GM18507 (cell line): ENCODE measurements around the gene PCSK2.

ENCODE experiments used
- DNase-seq: peaks from one replicate; pipeline ENCODE4 v3.0.0; 2011; ENCODE audit warnings: low read depth; ENCODE audit not compliant: insufficient read length; ENCODE audit errors: extremely low spot score
- FAIRE-seq: peaks from 2 replicates; lab custom pipeline; 2011; peaks lifted over from hg19 to GRCh38; lab: Jason Lieb, UNC

PCSK2 gene

DNA sequence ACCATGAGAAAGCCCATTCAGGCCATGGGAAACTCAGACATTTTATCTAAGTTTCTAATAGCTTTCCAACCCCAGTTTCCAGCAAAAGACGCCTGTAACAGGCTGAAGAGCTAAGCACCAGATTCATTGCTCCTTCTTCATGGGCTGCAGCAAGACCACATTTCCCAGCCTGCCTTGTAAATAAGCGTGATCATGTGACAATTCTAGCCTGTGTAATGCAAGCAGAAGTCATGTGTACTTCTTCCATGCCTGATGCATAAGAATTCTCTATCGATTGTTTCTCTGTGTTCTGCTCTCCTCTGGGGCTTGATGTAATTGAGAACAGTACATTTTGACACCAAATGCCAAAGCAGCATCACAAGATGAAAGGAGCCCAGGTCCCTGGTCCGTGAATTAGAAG lies 6.8 kb downstream of the PCSK2 start:
- FAIRE-seq: no peak
- DNase-seq: no peak

DNA sequence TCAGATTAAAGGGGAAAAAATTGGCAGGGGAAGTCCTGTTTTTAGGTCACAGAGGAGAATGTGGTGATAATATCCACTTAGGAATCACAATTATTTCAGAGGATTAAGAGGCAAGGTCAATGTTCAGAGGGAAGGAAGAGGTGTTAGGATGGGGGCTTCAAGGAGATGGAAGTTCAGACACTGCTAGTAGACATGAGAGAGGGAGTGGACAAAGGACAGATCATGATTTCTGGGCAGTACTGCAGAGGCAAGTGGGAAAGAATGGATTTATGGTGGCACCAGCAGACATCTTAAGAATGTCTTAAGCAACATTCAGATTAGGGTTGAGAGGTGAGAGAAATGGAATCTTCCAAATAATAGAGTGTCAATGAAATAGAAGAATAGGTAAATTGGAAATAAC lies 9.9 kb downstream of the PCSK2 start:
- DNase-seq (no peak), FAIRE-seq (no peak)

DNA sequence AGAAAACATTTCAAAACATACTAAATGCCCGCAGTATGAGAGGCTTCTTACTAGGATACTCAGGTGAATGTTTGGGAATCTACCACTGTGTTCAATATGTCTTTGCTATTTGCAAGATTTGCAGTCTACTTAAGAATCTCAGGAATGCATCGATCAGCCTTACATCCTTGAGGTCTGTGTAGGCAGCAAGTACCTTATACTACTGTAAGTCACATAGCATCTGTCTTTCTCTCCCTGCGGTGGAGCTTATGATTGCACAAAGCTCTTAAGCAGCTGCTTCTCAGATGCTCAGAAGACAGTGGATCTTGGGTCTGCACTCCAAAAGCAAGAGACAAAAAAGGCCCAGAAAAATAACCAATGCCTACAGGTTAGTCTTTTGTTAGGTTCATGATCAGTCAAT lies 21.4 kb downstream of the PCSK2 start:
- FAIRE-seq (no peak), DNase-seq (no peak)

DNA sequence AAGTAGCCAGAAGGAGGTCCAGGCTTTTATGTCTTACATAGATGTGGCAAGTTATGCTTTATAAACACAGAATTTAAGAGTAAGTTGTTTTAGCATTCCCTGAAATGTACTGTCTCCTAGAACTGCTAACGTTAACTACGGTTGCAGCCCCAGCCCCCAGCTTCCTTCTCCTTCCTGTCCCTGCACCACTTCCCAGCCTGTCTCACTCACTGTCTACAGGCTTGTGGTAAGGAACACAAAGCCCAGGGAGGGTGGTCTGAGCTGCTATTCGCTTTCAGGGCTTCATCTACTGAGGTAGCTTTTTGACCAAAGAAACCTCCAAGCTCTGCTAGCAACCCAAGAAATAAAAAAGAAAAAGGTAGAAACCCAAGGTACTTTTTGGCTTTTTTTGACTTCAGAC lies 35.9 kb downstream of the PCSK2 start:
- FAIRE-seq: no peak
- DNase-seq: no peak

DNA sequence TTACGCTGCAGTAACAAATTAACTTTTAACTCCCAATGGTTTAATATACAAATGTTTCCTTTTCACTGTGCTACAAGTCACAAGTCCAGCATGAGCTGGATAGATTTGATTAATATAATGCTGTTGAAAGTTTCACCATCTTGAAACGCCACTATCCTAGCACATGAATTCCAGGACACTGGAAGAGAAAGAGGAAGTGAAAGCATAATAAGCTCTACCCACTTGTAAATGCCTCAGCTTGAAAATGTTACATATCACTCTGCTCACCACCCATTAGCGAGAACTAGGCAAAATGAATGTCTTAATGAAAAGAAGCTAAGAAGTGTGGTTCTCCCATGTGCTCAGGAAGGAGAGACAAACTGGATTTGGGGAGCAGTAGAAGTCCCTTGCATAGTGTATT lies 46.9 kb downstream of the PCSK2 start:
- DNase-seq: no peak
- FAIRE-seq: no peak

DNA sequence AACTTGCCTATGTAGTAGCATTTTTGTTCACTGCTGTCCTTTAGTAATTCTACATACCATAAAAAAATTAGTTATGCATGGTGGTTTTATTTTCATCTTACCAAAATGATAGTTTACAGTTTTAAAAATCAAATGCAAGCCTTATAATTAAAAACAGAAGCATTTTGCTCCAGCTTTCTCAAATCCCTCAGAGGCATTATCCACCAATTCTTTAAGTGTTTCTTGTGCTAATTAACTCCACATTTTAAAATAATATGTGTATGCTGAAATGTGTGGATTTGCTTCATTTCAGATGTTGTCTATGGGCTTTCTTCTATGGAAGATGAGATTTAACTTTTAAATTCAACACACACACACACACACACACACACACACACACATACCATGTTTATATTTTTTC lies 49.3 kb downstream of the PCSK2 start:
- no peak for DNase-seq
- no peak for FAIRE-seq

DNA sequence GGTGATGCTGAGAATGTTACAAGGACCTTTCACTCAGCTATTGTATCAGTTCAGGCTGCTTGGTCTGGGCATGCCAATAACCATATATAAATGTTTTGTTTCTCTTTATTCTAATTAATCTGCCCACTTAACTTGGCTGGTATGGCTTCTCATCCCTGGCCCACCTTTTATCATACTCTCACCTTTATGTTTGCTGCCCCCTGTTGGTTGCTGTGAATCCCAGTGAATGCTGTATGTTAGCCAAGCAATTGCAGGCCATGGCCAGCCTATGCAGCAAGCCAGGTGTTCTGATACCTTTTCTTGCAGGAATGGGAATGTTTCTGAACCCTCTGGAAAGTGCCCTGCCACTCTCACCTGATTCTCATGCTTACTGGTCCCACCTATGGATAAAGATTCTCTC lies 54.6 kb downstream of the PCSK2 start:
- no peak for DNase-seq
- no peak for FAIRE-seq

DNA sequence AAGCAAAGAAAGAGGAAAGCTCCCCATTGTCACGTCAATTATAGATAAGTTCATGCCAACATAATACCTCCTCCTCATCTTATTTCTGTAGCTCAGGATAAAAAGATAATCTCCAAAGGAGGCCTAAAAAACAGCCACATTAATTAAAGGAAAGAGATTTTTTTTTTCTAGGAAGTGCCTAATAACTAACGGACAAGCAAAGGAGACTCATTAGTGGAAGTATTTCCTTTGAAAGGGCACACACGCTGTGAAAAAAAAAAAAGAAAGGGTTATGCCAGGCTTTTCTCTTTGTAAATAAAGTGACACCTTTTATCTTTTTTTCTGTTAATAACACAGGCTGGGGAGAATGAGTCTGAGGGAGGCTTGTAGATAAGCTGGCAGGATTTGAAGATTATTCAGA lies 55.7 kb downstream of the PCSK2 start:
- FAIRE-seq (no peak), DNase-seq (no peak)

DNA sequence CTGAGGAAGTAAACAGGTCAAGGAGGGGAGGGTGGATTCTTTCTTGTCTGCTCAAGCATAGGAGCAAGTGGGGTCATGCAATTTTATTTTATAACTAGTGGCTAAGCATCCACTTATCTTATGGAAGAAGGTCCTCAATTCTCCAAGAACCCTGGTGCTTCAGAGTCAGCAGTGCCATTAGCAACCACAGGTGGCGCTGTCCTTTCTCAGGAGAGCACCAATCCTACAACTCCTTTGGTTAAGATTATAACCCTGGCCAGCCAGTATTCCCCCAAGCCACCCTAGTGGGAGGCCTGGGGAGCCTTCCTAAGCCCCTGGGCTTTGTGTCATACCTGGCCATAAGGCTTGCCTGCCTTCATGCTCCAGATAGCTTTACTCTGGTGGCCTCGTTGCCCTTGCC lies 60.7 kb downstream of the PCSK2 start:
- DNase-seq: no peak
- no peak for FAIRE-seq

DNA sequence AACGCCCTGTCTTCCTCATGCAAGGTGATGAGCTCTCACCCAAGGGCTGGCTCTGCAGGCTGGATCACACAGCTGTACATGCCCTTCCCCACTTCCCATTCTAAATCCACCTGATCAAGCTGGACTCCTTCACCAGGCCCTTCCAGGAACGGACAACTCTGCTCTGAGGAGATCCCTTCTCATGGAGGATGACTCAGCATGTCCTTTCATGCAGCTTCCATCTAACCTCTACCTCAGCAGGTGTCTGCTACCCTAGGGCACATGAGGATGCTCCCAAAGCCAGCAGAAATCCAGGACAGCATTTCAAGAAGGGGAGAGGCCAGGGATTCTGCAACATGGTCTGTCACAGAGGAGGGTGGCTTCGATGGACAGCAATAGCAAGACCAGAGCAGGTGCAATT lies 61.2 kb downstream of the PCSK2 start:
- no peak for FAIRE-seq

DNA sequence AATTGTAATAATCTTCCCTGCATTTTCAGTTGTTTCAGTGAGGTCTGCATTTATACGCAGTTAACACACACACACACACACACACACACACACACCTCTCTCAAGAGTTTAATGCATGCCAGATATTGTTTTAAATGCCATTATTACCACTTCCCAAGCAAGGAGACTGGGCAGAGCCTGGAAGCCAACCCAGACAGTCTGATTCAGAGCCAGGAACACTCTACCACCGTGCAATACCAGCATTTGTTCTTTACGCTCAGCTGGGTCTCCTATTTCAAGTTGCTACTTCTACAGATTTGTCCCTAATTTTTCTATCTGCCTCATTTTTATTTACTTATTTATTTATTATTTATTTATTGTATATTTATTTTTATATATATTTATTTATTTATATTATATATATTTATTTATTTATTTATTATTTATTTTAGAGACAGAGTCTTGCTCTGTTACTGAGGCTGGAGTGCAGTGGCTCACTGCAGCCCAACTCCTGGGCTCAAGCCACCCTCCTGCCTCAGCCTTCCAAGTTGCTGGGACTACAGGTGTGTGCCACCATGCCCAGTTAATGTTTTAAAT lies 68.4 kb downstream of the PCSK2 start:
- FAIRE-seq (no peak), DNase-seq (no peak)

More for the DNA sequence above, 61.2 kb downstream of the PCSK2 start:
- DNase-seq: no peak

DNA sequence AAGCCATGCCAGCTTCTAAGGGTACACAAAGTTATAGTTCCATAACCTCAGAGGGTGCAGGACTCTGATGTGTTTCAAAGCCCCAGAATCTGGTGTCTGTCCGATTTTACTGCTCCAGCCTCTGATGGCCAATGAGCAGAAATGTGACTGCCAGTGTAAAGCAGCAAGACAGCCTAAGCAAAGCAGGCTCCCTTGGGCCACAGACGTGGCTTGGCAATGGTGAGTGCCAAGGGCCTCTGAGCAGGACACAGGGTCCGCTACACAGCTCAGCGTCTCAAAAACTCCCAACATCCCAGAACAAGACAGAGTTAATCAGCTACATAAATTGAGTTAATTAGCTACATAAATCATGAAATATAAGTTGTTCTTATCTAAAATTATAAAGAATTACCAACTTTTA lies 69.2 kb downstream of the PCSK2 start:
- FAIRE-seq: no peak
- no peak for DNase-seq

DNA sequence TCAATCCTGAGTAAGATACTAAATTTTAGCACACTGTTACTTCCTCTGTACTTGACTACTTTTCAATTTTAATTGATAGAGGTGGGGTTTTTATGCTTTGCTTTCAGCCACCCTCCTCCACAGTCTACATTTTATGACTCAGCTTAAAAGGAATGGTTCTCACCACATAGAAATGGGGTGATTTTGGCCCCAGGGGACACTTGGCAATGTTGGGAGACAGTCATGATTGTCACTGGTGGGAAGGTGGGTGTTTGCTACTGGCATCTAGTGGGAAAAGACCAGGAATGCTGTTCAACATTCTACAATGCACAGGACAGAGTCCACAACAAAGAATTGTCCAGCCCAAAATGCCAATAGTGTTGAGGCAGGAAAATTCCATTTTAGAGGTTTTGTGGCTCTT lies 71.3 kb downstream of the PCSK2 start:
- DNase-seq: no peak
- no peak for FAIRE-seq

DNA sequence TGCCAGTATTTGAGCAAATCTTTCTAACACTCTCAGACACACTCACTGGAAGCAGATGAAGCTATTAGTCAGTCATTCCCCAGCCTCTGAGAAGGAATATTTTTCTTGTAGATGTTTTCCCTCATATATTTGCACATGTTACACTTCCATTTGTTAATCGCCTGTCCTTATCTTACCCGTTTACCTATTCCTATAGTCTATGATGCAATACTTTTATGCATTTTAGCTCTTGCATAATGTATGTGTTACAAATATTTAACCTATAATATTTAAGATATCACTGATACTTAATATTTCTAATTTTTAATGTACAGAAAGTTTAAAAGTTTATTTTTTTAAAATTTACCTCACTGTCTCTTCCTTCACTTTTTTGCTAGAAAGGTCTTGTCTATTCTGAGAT lies 71.9 kb downstream of the PCSK2 start:
- DNase-seq: no peak
- FAIRE-seq: no peak

DNA sequence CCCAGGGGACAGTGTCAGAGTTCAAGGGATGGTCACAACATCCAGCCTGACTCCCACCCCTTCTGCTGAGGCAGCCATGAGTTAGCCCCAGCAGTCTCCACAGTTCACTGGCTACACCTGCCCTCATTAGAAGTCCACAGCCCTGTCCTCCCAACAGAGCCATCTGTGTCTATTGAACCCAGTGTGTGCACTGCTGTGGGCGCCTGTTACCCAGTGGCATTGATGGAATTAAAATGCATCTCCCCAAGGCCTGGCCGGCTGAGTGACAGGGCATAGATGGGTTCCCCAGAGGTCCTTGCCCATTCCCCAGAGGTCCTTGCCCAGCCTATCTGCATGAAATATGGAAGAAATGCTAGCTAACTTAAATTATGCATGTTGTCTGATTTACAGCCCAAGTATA lies 73.3 kb downstream of the PCSK2 start:
- FAIRE-seq: no peak
- DNase-seq: no peak

DNA sequence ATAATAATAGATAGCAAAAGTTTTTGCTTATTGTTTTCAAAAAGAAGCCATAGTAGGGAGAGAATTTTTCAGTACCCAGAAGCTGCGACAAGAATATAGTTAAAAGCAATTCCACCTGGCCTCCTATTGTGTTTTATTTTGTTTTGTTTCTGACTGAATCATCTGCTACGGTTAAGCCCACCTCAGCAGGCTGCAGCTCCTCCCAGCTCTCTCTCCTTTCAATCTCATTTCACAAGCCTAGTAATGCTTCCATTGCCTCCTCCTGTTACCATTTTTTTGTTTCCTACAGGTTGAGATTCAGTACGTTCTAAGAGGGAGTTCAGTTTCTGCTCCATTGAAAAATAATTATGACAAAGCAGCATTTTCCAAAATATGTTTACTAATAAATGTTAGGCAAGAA lies 77.9 kb downstream of the PCSK2 start:
- DNase-seq: no peak

DNA sequence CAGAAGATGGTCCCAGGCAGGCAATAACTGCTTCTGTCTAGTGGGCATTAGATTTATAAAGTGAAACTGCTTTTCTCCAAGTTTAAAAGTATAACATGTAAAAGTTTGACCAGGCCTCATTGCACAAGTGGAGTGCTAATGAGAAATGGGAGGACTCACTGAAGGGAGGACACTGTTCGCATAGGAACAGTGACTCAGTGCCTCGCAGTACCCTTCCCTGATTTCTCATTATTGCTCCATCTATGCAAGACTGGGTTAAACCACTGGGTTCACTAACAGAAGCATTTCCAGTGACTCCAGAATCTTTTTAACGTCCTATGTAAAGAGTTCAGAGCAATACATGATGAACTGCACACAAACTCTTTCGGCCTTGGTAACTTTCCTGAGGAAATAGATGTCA lies 79.6 kb downstream of the PCSK2 start:
- no peak for DNase-seq
- no peak for FAIRE-seq

More for the DNA sequence above, 77.9 kb downstream of the PCSK2 start:
- FAIRE-seq: no peak

DNA sequence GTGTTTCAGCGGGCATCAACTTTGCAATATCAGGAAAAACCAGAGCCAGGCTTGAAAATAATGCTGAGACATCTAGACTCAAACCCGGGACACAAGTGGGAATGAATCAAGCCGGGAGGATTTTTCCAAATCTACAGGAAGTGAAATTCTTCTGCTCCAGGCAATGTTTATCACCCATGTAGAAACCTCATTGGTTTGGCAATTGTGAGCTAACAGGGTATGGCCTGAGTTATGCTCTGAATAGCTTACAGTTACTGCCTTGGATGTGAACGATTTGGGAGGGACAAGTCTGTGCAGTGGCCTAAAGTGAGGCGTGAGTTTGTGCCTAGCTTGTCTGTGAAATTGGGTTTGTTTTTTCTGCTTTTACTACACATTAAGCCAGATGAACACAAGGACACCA lies 87.4 kb downstream of the PCSK2 start:
- FAIRE-seq: no peak
- no peak for DNase-seq

DNA sequence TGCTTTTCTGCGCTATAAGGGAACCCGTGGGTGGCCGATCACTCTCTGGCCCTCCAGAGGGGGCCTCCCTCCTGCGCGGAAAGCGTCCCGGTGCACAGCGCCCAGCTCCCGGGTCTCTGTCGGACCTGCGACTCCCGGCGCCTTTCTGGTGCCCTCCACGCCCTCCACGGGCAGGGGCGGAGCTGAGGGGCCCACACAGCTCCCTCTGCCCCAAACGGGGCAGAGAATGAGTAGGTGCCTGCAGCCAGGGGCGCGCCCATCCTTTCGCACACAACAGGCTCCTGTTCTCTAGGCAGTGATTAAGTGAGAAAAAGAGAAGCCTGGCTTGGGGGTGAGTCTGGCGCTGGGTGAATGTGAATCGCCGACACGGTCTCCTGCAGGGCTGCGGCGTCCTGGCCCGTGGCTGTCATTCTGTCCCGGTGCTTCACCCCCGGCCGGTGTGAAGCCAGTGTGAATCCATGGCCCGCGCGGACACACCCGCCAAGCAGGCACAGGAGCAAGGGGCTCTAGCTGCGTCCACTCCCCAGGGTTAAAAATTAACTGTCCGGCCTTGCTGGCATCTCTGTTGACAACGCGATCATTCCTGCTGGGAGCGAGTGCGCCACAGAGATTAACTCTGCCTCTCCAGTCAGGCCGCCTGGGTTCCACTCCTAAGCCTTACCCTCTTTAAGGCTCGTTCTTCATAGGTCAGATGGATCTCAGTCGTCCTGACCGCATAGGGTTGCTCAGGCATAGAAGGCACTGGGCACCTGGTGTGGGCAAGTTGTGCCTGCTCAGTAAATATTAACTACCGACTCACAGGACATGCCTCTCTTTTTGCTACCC lies 88.8 kb downstream of the PCSK2 start:
- no peak for DNase-seq
- no peak for FAIRE-seq

DNA sequence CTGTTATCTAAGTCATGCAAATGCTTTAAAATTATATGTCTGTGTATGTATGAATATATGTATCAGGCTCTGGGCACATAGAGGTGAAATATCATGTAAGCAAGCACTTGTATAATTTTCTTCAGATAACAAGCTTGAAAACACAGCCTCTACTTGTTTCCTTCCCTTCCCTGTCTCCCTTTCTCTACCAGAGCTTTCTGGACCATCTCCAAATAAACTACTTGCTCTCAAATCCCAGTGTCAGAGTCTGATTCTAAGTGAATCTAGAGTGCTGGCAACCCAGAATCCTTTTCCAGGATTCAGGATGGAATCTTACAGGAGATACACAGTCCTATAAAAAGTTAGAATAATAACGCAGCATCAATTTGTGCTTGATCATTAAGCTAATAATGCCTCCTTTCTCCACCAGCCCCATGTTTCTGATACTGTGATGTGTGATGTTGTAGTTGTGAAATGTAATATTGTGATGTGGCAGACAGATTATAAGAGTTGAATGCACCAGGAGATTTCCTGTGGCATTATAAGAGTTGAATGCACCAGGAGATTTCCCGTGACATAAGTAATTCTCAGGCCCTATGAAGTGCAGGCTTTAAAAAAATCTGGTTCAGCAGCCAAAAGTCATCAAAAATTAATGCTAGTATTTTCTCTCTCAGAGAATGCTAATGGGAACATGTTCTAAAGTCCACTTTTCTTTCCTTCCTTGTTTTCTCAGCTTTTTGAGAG lies 89.6 kb downstream of the PCSK2 start:
- DNase-seq: no peak
- FAIRE-seq: no peak

DNA sequence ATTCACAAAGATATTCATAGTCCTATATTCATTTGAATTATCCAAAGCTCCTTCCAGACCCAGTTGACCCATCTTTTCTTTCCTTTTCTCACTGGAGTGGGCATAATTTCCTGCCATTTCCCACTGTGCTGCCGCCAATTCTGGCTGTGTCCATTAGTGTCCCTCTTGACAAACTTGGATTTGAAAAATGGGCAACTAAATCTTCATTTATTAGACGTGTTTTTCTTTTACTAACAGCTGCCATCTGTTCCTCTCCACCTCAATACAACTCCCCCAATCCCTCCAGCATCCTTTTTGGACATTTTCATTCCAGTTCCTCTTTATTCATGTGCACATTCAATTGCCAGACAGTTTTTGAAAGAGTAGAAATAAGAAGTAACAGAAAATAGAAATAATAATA lies 90.5 kb downstream of the PCSK2 start:
- FAIRE-seq: no peak
- DNase-seq: no peak
